Fibroblast of lung (primary cell): ENCODE results near the gene CELF5. TPM values are rescaled to one million over a fixed set of nuclear protein-coding genes. Genes with fewer than 3 reads are reported as not detected.

Experiments used
- DNase-seq, 2 donors: peaks; one replicate each; pipeline versions ENCODE4 v3.0.0 to v3.0.0-alpha.2; 2010; ENCODE audit warnings: low read depth in 2 of 2
- H2AFZ ChIP-seq: 2 replicates; pipeline ENCODE4 v1.5.1; 2012; ENCODE audit warnings: low read length, control low read depth, inconsistent platforms
- H3K27ac ChIP-seq: 2 replicates; pipeline ENCODE4 v1.5.1; 2011; ENCODE audit warnings: low read length, control low read depth; ENCODE audit not compliant: insufficient read depth
- H3K27me3 ChIP-seq: 2 replicates; pipeline ENCODE4 v1.5.1; 2011; ENCODE audit warnings: mild to moderate bottlenecking, low read length; ENCODE audit not compliant: control insufficient read depth, insufficient read depth
- H3K36me3 ChIP-seq: 2 replicates; pipeline ENCODE4 v1.5.1; 2011; ENCODE audit warnings: low read length; ENCODE audit not compliant: control insufficient read depth, insufficient read depth
- H3K4me1 ChIP-seq: 2 replicates; pipeline ENCODE4 v1.5.1; 2011; ENCODE audit warnings: low read length; ENCODE audit not compliant: control insufficient read depth, insufficient read depth; ENCODE audit errors: extremely low read depth
- H3K4me2 ChIP-seq: 2 replicates; pipeline ENCODE4 v1.5.1; 2011; ENCODE audit warnings: low read length, control low read depth; ENCODE audit not compliant: insufficient read depth; ENCODE audit errors: extremely low read depth
- H3K4me3 ChIP-seq, 4 experiments: fragments of 200-600 bp in 1 of 4; sonication (generic) in 1 of 4; replicated peaks in 1 of 4; 2 replicates each; pipeline ENCODE4 v1.5.1; 2011 to 2016; ENCODE audit warnings: low read length in 4 of 4, low read depth in 3 of 4, mild to moderate bottlenecking in 3 of 4, control low read depth in 2 of 4, inconsistent platforms in 1 of 4, mixed read lengths in 1 of 4; ENCODE audit not compliant: insufficient read depth in 1 of 4; ENCODE audit errors: control extremely low read depth in 1 of 4
- H3K79me2 ChIP-seq: 2 replicates; pipeline ENCODE4 v1.5.1; 2012; ENCODE audit warnings: mild to moderate bottlenecking, low read length, inconsistent platforms; ENCODE audit not compliant: control insufficient read depth, insufficient read depth
- H3K9ac ChIP-seq: 2 replicates; pipeline ENCODE4 v1.5.1; 2011; ENCODE audit warnings: mild to moderate bottlenecking, low read length, control low read depth; ENCODE audit not compliant: insufficient read depth
- H3K9me3 ChIP-seq: 2 replicates; pipeline ENCODE4 v1.5.1; 2012; ENCODE audit warnings: low read depth, low read length; ENCODE audit not compliant: control insufficient read depth, insufficient read depth
- H4K20me1 ChIP-seq: 2 replicates; pipeline ENCODE4 v1.5.1; 2011; ENCODE audit warnings: low read length; ENCODE audit not compliant: control insufficient read depth, insufficient read depth; ENCODE audit errors: extremely low read depth
- EZH2 ChIP-seq: IDR thresholded peaks from 2 replicates; pipeline ENCODE4 v1.5.1; 2012; ENCODE audit warnings: low read length, control low read depth, mild to moderate bottlenecking; ENCODE audit errors: missing control alignments
- polyA plus RNA-seq, 2 donors: library from polyadenylated mRNA; depleted of rRNA in 1 of 2; stranded (reverse) in 1 of 2; unstranded in 1 of 2; fragments of >200 nt; gene quantifications; 2 replicates each; pipeline ENCODE4 v1.2.1, GENCODE V29; 2011 to 2012; ENCODE audit warnings: missing spikeins in 1 of 2
- total RNA-seq: library from RNA; depleted of rRNA; stranded (reverse); fragments of >200 nt; gene quantifications from 2 replicates; pipeline ENCODE4 v1.2.1, GENCODE V29; 2014
- TF ChIP-seq, protein P1 (sequence below), 2 donors: IDR thresholded peaks in 1 of 2; conservative IDR thresholded peaks in 1 of 2; 1 replicate in 1 of 2; 2 replicates in 1 of 2; pipeline ENCODE4 v1.5.1; 2011 to 2012; ENCODE audit warnings: low read length in 2 of 2, control low read depth in 1 of 2, inconsistent platforms in 1 of 2, low read depth in 1 of 2, mild to moderate bottlenecking in 1 of 2

CELF5 gene
- total and polyA plus RNA-seq, 2 donors (not counting 1 experiment from before 2014, with no cell fraction given), result under 0.01 TPM; not detected in 1

- Histone ChIP-seq H3K9me3 (peaks cover 2% of the 10 kb centered on the region), H3K79me2 (no peaks in the 10 kb centered on the region), H3K9ac (no peak overlapping the region), H4K20me1 (no peaks in the 10 kb centered on the region), H2AFZ (no peak overlapping the region), H3K4me3 (no peak overlapping the region), H3K36me3 (no peaks in the 10 kb centered on the region), H3K4me1 (no peaks in the 10 kb centered on the region), H3K4me2 (no peak overlapping the region), H3K27me3 (no peaks in the 10 kb centered on the region), H3K27ac (no peak overlapping the region)
- no peak for DNase-seq
- no peak for TF ChIP-seq EZH2
- TF ChIP-seq, protein P1, sequence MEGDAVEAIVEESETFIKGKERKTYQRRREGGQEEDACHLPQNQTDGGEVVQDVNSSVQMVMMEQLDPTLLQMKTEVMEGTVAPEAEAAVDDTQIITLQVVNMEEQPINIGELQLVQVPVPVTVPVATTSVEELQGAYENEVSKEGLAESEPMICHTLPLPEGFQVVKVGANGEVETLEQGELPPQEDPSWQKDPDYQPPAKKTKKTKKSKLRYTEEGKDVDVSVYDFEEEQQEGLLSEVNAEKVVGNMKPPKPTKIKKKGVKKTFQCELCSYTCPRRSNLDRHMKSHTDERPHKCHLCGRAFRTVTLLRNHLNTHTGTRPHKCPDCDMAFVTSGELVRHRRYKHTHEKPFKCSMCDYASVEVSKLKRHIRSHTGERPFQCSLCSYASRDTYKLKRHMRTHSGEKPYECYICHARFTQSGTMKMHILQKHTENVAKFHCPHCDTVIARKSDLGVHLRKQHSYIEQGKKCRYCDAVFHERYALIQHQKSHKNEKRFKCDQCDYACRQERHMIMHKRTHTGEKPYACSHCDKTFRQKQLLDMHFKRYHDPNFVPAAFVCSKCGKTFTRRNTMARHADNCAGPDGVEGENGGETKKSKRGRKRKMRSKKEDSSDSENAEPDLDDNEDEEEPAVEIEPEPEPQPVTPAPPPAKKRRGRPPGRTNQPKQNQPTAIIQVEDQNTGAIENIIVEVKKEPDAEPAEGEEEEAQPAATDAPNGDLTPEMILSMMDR (conservative IDR thresholded peaks at IDR 0.05 in 1 of 2, IDR thresholded peaks at IDR 0.05 in 1 of 2; ENCODE audit: low read depth in 1 of 2, low read length in 2 of 2), result no peak
Observed at GRCh38 chr19:3248728-3249326, 24.4 kb downstream of the CELF5 start.

- Histone ChIP-seq H3K4me1 (no peaks in the 10 kb centered on the region), H3K4me2 (no peak overlapping the region), H2AFZ (no peak overlapping the region), H3K9ac (no peak overlapping the region), H4K20me1 (no peaks in the 10 kb centered on the region), H3K27ac (no peak overlapping the region), H3K36me3 (no peaks in the 10 kb centered on the region), H3K79me2 (no peaks in the 10 kb centered on the region), H3K9me3 (peaks cover under 1% of the 10 kb centered on the region), H3K4me3 (no peak overlapping the region), H3K27me3 (no peaks in the 10 kb centered on the region)
- DNase-seq, result no peak
- TF ChIP-seq, protein P1 (conservative IDR thresholded peaks at IDR 0.05 in 1 of 2, IDR thresholded peaks at IDR 0.05 in 1 of 2; ENCODE audit: low read depth in 1 of 2, low read length in 2 of 2), result no peak
- no peak for TF ChIP-seq EZH2
Observed at GRCh38 chr19:3249408-3249807, 24.9 kb downstream of the CELF5 start.

DNA sequence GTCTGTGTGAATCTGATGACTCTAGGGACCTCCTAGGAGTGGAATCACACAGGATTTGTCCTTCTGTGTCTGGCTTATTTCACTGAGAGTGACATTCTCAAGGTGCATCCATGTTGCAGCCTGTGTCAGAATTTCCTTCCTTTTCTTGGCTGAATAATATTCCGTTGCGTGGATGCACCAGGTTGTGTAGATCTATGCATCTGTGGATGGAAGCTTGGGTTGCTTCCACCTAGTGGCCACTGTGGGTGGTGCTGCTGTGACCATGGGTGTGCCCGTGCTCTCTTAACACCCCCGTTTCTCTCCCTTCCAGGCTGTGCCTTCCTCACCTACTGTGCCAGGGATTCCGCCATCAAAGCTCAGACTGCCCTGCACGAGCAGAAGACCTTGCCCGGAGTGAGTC is 26.2 kb downstream of the CELF5 start:
- no peak overlapping the region for H3K9ac ChIP-seq
- H3K27ac ChIP-seq, result no peak overlapping the region
- no peak overlapping the region for H3K4me2 ChIP-seq
- DNase-seq, result no peak
- no peaks in the 10 kb centered on the region for H3K27me3 ChIP-seq
- TF ChIP-seq, protein P1 (conservative IDR thresholded peaks at IDR 0.05 in 1 of 2, IDR thresholded peaks at IDR 0.05 in 1 of 2; ENCODE audit: low read depth in 1 of 2, low read length in 2 of 2), result peak; percentile 33 to 56
- TF ChIP-seq EZH2, result no peak
- H3K4me1 ChIP-seq, result no peaks in the 10 kb centered on the region
- H3K79me2 ChIP-seq, result no peaks in the 10 kb centered on the region
- no peak overlapping the region for H2AFZ ChIP-seq
- no peak overlapping the region for H3K4me3 ChIP-seq
- H3K9me3 ChIP-seq, result no peaks in the 10 kb centered on the region
- H3K36me3 ChIP-seq, result no peaks in the 10 kb centered on the region
- H4K20me1 ChIP-seq, result no peaks in the 10 kb centered on the region
